K562 (cell line): ENCODE measurements around the gene MYOZ3. TPM values are rescaled to one million over a fixed set of nuclear protein-coding genes. Genes with fewer than 3 reads are reported as not detected.

ENCODE experiments used
- ATAC-seq: fragments of 200-7000 bp; cut with Tn5 transposase; 3 replicates; pipeline ENCODE4 v1.9.1; 2020; ENCODE audit warnings: moderate library complexity
- BruUV-seq: library from RNA; stranded (reverse); fragments of 400-500 nt; replicated peaks from 2 replicates; lab custom pipeline; 2021; lab: Mats Ljungman, UMichigan
- CTCF ChIA-PET: fragments of 300-600 bp; formaldehyde crosslinking; extraction: SDS; loops from one replicate; lab custom pipeline; 2021; ENCODE audit warnings: low intra/inter-chr PET ratio; lab: Yijun Ruan, JAX
- POLR2A ChIA-PET: fragments of 300-600, 350-650 bp; sonication (Branson Sonifier 250); formaldehyde crosslinking; extraction: SDS; loops from one replicate; lab custom pipeline; 2021; ENCODE audit warnings: antibody characterized with exemption, inconsistent platforms; lab: Yijun Ruan, JAX
- DNase-seq, 4 experiments: peaks; one replicate each; pipeline versions ENCODE4 v3.0.0 to v3.0.0-alpha.2; 2011 to 2018; ENCODE audit warnings: low spot score in 3 of 4, mixed read lengths in 3 of 4; ENCODE audit errors: extremely low read depth in 1 of 4
- FAIRE-seq: peaks from 2 replicates; lab custom pipeline; 2011; peaks lifted over from hg19 to GRCh38; lab: Jason Lieb, UNC
- H2AFZ ChIP-seq: 2 replicates; pipeline ENCODE4 v1.6.0; 2011; ENCODE audit warnings: low read depth, low read length, control low read depth, inconsistent platforms
- H3K27ac ChIP-seq: fragments of 200-600 bp; 3 replicates; pipeline ENCODE4 v1.8.0; 2011; ENCODE audit warnings: low read depth, mild to moderate bottlenecking, control low read depth, inconsistent platforms, low read length, moderate library complexity, mixed read lengths; ENCODE audit errors: extremely low read depth
- H3K27me3 ChIP-seq, 2 experiments: fragments of 300-600 bp in 1 of 2; 2 replicates in 1 of 2; 3 replicates in 1 of 2; pipeline versions ENCODE4 v1.6.0 to v1.8.0; 2011; ENCODE audit warnings: inconsistent platforms in 2 of 2, low read length in 2 of 2, mild to moderate bottlenecking in 1 of 2, mixed read lengths in 1 of 2, moderate library complexity in 1 of 2; ENCODE audit not compliant: control insufficient read depth in 2 of 2, insufficient read depth in 2 of 2
- H3K36me3 ChIP-seq: fragments of 300-600 bp; 3 replicates; pipeline ENCODE4 v1.8.0; 2011; ENCODE audit warnings: mild to moderate bottlenecking, low read length, inconsistent platforms; ENCODE audit not compliant: control insufficient read depth, insufficient read depth
- H3K4me1 ChIP-seq, 2 experiments: fragments of 200-600 bp in 1 of 2; replicated peaks in 1 of 2; 2 replicates in 1 of 2; 3 replicates in 1 of 2; pipeline versions ENCODE4 v1.5.1 to v1.8.0; 2011; ENCODE audit warnings: inconsistent platforms in 2 of 2, low read length in 2 of 2, mild to moderate bottlenecking in 1 of 2, mixed read lengths in 1 of 2, moderate library complexity in 1 of 2; ENCODE audit not compliant: control insufficient read depth in 2 of 2, insufficient read depth in 2 of 2
- H3K4me2 ChIP-seq: 2 replicates; pipeline ENCODE4 v1.6.1; 2011; ENCODE audit warnings: low read length, control low read depth, inconsistent platforms, mixed read lengths; ENCODE audit not compliant: insufficient read depth
- H3K4me3 ChIP-seq: fragments of 200-600 bp; sonication (generic), shearing (Covaris generic); 2 replicates; pipeline ENCODE4 v1.5.1; 2016; ENCODE audit warnings: control low read depth, inconsistent platforms
- H3K79me2 ChIP-seq: fragments of 200-600 bp; 3 replicates; pipeline ENCODE4 v1.8.0; 2011; ENCODE audit warnings: low read length, inconsistent platforms; ENCODE audit not compliant: control insufficient read depth, insufficient read depth
- H3K9ac ChIP-seq, 2 experiments: 2 replicates each; pipeline versions ENCODE4 v1.6.0 to v1.6.1; 2011; ENCODE audit warnings: low read depth in 2 of 2, low read length in 2 of 2, control low read depth in 1 of 2, inconsistent platforms in 1 of 2, mild to moderate bottlenecking in 1 of 2, mixed read lengths in 1 of 2; ENCODE audit not compliant: insufficient read depth in 1 of 2
- H3K9me1 ChIP-seq: one replicate; pipeline ENCODE4 v1.6.0; 2011; ENCODE audit warnings: inconsistent platforms, mild to moderate bottlenecking, low read length, moderate library complexity; ENCODE audit not compliant: control insufficient read depth, insufficient read depth
- H3K9me3 ChIP-seq: replicated peaks from 2 replicates; pipeline ENCODE4 v1.5.1; 2011; ENCODE audit warnings: low read depth, low read length, inconsistent platforms; ENCODE audit not compliant: control insufficient read depth, insufficient read depth
- H4K20me1 ChIP-seq: replicated peaks from 2 replicates; pipeline ENCODE4 v1.6.1; 2011; ENCODE audit warnings: low read length, inconsistent platforms, mixed read lengths; ENCODE audit not compliant: control insufficient read depth, insufficient read depth
- CC2D1A ChIP-seq: fragments of 450-650 bp; IDR thresholded peaks from 2 replicates; pipeline ENCODE4 v1.6.1; 2017; ENCODE audit warnings: mild to moderate bottlenecking
- CEBPG ChIP-seq, 3 experiments: fragments of 200-800 bp in 1 of 3; sonication (Bioruptor generic) in 1 of 3; sonication (generic) in 1 of 3; formaldehyde crosslinking in 1 of 3; IDR thresholded peaks in 2 of 3; conservative IDR thresholded peaks in 1 of 3; 2 replicates each; pipeline versions ENCODE4 v1.6.1 to v1.8.0; 2016 to 2022; ENCODE audit warnings: missing compliant biosample characterization in 2 of 3, missing genetic modification characterization in 2 of 3, mild to moderate bottlenecking in 1 of 3, missing genetic modification reagents in 1 of 3
- DIDO1 ChIP-seq: fragments of 450-650 bp; IDR thresholded peaks from 2 replicates; pipeline ENCODE4 v1.6.1; 2016; ENCODE audit warnings: low read depth, missing biosample characterization, missing genetic modification characterization
- EGR1 ChIP-seq: fragments of 450-650 bp; conservative IDR thresholded peaks from 2 replicates; pipeline ENCODE4 v1.6.1; 2017; ENCODE audit warnings: mild to moderate bottlenecking
- HNRNPK ChIP-seq: fragments of 200-400 bp; formaldehyde crosslinking; IDR thresholded peaks from one replicate; pipeline ENCODE4 v1.6.1; 2018; ENCODE audit warnings: mild to moderate bottlenecking, low read depth, low read length; ENCODE audit not compliant: poor library complexity, severe bottlenecking
- KLF16 ChIP-seq: IDR thresholded peaks from 2 replicates; pipeline ENCODE4 v1.6.1; 2016; ENCODE audit warnings: antibody characterized with exemption
- MEF2A ChIP-seq: IDR thresholded peaks from 2 replicates; pipeline ENCODE4 v1.6.1; 2011; ENCODE audit warnings: low read depth, mild to moderate bottlenecking, low read length, moderate library complexity; ENCODE audit not compliant: control insufficient read depth
- NFIC ChIP-seq: fragments of 450-650 bp; IDR thresholded peaks from 2 replicates; pipeline ENCODE4 v1.6.1; 2017; ENCODE audit warnings: mild to moderate bottlenecking, inconsistent platforms
- PML ChIP-seq: IDR thresholded peaks from 2 replicates; pipeline ENCODE4 v1.6.1; 2012; ENCODE audit warnings: low read length, inconsistent platforms
- SIRT6 ChIP-seq: IDR thresholded peaks from one replicate; pipeline ENCODE4 v1.6.1; 2012; ENCODE audit warnings: low read depth, mild to moderate bottlenecking, control low read depth, inconsistent platforms, low read length, moderate library complexity
- SMARCC2 ChIP-seq: fragments of 450-650 bp; IDR thresholded peaks from 2 replicates; pipeline ENCODE4 v1.6.1; 2017; ENCODE audit warnings: antibody characterized with exemption, moderate library complexity, mild to moderate bottlenecking, low read depth
- SOX6 ChIP-seq: fragments of 450-650 bp; IDR thresholded peaks from 2 replicates; pipeline ENCODE4 v1.6.1; 2014; ENCODE audit warnings: mild to moderate bottlenecking
- TGIF2 ChIP-seq: sonication (generic); formaldehyde crosslinking; IDR thresholded peaks from 2 replicates; pipeline ENCODE4 v1.8.1; 2022; ENCODE audit warnings: mild to moderate bottlenecking, missing genetic modification reagents, moderate library complexity
- ZNF24 ChIP-seq: fragments of 450-650 bp; IDR thresholded peaks from 2 replicates; pipeline ENCODE4 v1.6.1; 2016
- ZNF77 ChIP-seq: fragments of 250-450 bp; sonication (Bioruptor Pico); IDR thresholded peaks from 2 replicates; pipeline ENCODE4 v1.5.0; 2020
- WGBS: fragments of 100-300 bp; shearing (Covaris generic); methylation state at CpG from one replicate; pipeline ENCODE4 v1.1.6; 2016; ENCODE audit warnings: low coverage, mixed read lengths; ENCODE audit not compliant: insufficient coverage; ENCODE audit errors: missing lambda C conversion rate; 5-methylcytosine and 5-hydroxymethylcytosine counted together
- in situ Hi-C: fragments of 300-500 bp; cut with MboI; formaldehyde crosslinking; loops from 4 replicates; pipeline ENCODE4 v1.15.0; 2018; ENCODE audit warnings: inconsistent platforms, mixed read lengths
- intact Hi-C: fragments of 100-400 bp; cut with micrococcal nuclease; formaldehyde crosslinking; loops from 2 replicates; pipeline ENCODE4 v1.14.2; 2022
- polyA plus RNA-seq, 8 experiments: library from polyadenylated mRNA; depleted of rRNA in 4 of 8; stranded (reverse) in 5 of 8; unstranded in 3 of 8; fragments of >200 nt; fragmentation: Nextera tagmentation in 2 of 8; fragmentation: Illumina TruSeq in 1 of 8; extraction: Ambion mirVana in 2 of 8; extraction: Trizol in 1 of 8; gene quantifications; 2 replicates each; pipeline versions ENCODE4 v1.2.1 to v1.2.3, GENCODE V29; 2011 to 2014; ENCODE audit warnings: inconsistent platforms in 1 of 8, missing spikeins in 1 of 8
- total RNA-seq, 7 experiments: library from RNA; depleted of rRNA in 6 of 7; stranded (reverse); fragments of >200 nt in 6 of 7; fragmentation: Illumina TruSeq in 2 of 7; extraction: Trizol in 2 of 7; gene quantifications; 2 replicates each; pipeline versions ENCODE4 v1.2.1 to v1.2.3, GENCODE V29; 2011 to 2021; ENCODE audit warnings: low replicate concordance in 1 of 7
- TF ChIP-seq, protein P1 (sequence below): sonication (generic); formaldehyde crosslinking; IDR thresholded peaks from 2 replicates; pipeline ENCODE4 v1.8.1; 2023; ENCODE audit warnings: mild to moderate bottlenecking, missing genetic modification reagents

MYOZ3 gene
- total and polyA plus RNA-seq, 9 of the 15 experiments (the other 6 are each of a cell fraction or from before 2014, with no cell fraction given), result not detected

DNA sequence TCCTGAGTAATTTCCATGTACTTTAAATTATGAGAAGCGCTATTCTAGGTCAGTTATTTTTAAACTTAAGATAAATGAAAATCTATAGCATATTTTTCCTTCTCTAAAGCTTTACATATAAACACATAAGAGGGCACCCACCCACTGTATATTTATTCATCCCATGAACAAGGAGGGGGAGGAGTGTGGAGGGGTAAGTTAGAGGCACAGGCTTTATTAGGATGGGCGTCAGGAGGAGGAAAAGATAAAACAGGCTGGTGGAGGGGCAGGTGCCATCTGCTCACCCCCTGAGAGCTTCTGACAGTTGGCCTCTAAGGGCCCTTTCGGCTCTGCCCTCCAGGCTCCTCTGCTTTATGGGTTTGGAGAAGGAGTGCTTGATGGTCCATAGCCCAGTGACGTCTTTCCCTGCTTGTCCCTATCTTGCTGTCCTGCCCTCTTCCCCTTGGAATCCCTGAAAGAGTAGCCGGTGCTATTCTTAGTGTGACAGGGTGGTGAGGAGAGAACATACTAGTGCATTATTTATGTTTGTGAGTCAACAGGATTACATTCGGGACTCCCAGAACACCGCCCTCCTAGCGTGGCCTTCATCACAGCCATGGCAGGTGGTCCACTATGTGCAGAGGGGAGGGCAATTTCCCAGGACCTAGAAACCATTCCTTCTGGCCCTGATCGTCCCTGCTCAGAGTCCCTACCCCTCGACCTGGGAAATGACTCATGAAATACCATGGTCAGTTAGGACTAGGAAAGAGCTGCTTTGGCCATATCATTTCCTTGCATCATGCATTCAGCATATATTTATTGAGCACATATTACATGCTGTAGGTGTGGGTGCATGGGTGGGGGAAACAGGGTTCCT lies 28.5 kb upstream of the MYOZ3 start:
- ChIA-PET CTCF (no interaction called here), POLR2A (interaction anchor here (1.2 kb wide), 1 partner anchor 8 kb away, joined by 4 read pairs; the partner anchor contains the start of gene SYNPO)
- ATAC-seq, result no peak; the same call in 2 of the 3 replicates
- Histone ChIP-seq H3K4me2 (no peak overlapping the region), H3K27me3 (peaks cover 2 to 41% of the 10 kb centered on the region in 2 experiments; a peak in 4 of 5 replicates), H3K4me1 (peaks cover 0 to 2% of the 10 kb centered on the region in 2 experiments; a peak in 1 of 5 replicates), H2AFZ (no peak overlapping the region), H3K4me3 (no peak overlapping the region), H3K27ac (no peak overlapping the region), H3K9me3 (no peaks in the 10 kb centered on the region), H3K9ac (no peak overlapping the region), H4K20me1 (0 out of 2 replicates have a peak, but pooled peaks cover 3% of the 10 kb centered on the region), H3K9me1 (no peaks in the 10 kb centered on the region), H3K79me2 (no peaks in the 10 kb centered on the region), H3K36me3 (no peaks in the 10 kb centered on the region)
- 1% methylated on average over 10 of the region's 10 CpGs for WGBS
- no peak for DNase-seq
- TF ChIP-seq SMARCC2, result no peak
- TF ChIP-seq NFIC, result no peak
- no peak for TF ChIP-seq SIRT6
- TF ChIP-seq DIDO1 (tag), result no peak
- no peak for TF ChIP-seq HNRNPK
- no peak for TF ChIP-seq EGR1
- peak; percentile 24; the same call in 1 of the 2 replicates for TF ChIP-seq CEBPG (CRISPR knock-in tag; IDR thresholded peaks at IDR 0.05)
- peak in 1 of 2 experiments; percentile 51; a peak in 1 of 4 replicates for TF ChIP-seq CEBPG (tag; conservative IDR thresholded peaks at IDR 0.05 in 1 of 2, IDR thresholded peaks at IDR 0.05 in 1 of 2)
- no peak for TF ChIP-seq SOX6
- no peak for TF ChIP-seq PML
- no peak for TF ChIP-seq KLF16
- TF ChIP-seq ZNF77 (CRISPR knock-in tag), result no peak
- no peak for TF ChIP-seq MEF2A
- peak; percentile 58; the same call in 1 of the 2 replicates for TF ChIP-seq ZNF24
- TF ChIP-seq CC2D1A, result no peak
- no peak for TF ChIP-seq TGIF2 (CRISPR knock-in tag)
- TF ChIP-seq, protein P1, sequence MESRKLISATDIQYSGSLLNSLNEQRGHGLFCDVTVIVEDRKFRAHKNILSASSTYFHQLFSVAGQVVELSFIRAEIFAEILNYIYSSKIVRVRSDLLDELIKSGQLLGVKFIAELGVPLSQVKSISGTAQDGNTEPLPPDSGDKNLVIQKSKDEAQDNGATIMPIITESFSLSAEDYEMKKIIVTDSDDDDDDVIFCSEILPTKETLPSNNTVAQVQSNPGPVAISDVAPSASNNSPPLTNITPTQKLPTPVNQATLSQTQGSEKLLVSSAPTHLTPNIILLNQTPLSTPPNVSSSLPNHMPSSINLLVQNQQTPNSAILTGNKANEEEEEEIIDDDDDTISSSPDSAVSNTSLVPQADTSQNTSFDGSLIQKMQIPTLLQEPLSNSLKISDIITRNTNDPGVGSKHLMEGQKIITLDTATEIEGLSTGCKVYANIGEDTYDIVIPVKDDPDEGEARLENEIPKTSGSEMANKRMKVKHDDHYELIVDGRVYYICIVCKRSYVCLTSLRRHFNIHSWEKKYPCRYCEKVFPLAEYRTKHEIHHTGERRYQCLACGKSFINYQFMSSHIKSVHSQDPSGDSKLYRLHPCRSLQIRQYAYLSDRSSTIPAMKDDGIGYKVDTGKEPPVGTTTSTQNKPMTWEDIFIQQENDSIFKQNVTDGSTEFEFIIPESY (CRISPR knock-in tag), result no peak
- intact Hi-C loops, result no loop called here
- in situ Hi-C loops, result no loop called here
- FAIRE-seq, result no peak
- no TSS peak for BruUV-seq
